ENCODE results near the gene WDR73.

DNA sequence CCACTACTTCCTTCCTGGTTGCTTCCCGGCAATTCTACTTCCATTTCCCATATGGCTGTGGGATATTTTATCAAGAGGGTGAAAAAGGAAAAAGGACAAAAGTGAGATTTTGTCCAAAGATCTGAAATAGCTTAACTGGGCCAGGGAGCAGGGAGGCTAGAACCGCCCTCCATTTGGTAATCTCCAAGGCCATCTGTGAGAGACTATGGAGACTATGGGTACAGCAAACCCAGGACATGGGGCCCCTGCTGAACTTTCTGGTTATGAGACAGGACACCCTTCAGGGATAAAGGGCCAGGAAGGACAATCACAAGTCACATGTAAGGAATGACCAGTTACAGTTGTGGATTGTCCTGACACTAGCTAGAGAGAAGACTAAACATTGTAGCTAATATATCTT, 29.0 kb downstream of the WDR73 start:
- TF ChIP-seq JUN (IDR thresholded peaks at IDR 0.05) (no peak), MYC (IDR thresholded peaks at IDR 0.05; ENCODE audit: borderline replicate concordance, low read length) (no peak), RAD21 (conservative IDR thresholded peaks at IDR 0.05 in 1 of 2, IDR thresholded peaks at IDR 0.05 in 1 of 2) (no peak), FOSL2 (IDR thresholded peaks at IDR 0.05) (no peak), FOSL2 (CRISPR knock-in tag; IDR thresholded peaks at IDR 0.05) (no peak), MAZ (IDR thresholded peaks at IDR 0.05; ENCODE audit: borderline replicate concordance, low read depth, low read length) (no peak), RFX5 (IDR thresholded peaks at IDR 0.05) (no peak), ESRRA (IDR thresholded peaks at IDR 0.05; ENCODE audit: borderline replicate concordance, low read length) (no peak)
- TF ChIP-seq, protein P1, sequence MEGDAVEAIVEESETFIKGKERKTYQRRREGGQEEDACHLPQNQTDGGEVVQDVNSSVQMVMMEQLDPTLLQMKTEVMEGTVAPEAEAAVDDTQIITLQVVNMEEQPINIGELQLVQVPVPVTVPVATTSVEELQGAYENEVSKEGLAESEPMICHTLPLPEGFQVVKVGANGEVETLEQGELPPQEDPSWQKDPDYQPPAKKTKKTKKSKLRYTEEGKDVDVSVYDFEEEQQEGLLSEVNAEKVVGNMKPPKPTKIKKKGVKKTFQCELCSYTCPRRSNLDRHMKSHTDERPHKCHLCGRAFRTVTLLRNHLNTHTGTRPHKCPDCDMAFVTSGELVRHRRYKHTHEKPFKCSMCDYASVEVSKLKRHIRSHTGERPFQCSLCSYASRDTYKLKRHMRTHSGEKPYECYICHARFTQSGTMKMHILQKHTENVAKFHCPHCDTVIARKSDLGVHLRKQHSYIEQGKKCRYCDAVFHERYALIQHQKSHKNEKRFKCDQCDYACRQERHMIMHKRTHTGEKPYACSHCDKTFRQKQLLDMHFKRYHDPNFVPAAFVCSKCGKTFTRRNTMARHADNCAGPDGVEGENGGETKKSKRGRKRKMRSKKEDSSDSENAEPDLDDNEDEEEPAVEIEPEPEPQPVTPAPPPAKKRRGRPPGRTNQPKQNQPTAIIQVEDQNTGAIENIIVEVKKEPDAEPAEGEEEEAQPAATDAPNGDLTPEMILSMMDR (IDR thresholded peaks at IDR 0.05), result no peak
- TF ChIP-seq, protein P2, sequence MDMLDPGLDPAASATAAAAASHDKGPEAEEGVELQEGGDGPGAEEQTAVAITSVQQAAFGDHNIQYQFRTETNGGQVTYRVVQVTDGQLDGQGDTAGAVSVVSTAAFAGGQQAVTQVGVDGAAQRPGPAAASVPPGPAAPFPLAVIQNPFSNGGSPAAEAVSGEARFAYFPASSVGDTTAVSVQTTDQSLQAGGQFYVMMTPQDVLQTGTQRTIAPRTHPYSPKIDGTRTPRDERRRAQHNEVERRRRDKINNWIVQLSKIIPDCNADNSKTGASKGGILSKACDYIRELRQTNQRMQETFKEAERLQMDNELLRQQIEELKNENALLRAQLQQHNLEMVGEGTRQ (IDR thresholded peaks at IDR 0.05), result no peak
- TF ChIP-seq, protein P3, sequence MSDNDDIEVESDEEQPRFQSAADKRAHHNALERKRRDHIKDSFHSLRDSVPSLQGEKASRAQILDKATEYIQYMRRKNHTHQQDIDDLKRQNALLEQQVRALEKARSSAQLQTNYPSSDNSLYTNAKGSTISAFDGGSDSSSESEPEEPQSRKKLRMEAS (IDR thresholded peaks at IDR 0.05), result no peak
- TF ChIP-seq, protein P4, sequence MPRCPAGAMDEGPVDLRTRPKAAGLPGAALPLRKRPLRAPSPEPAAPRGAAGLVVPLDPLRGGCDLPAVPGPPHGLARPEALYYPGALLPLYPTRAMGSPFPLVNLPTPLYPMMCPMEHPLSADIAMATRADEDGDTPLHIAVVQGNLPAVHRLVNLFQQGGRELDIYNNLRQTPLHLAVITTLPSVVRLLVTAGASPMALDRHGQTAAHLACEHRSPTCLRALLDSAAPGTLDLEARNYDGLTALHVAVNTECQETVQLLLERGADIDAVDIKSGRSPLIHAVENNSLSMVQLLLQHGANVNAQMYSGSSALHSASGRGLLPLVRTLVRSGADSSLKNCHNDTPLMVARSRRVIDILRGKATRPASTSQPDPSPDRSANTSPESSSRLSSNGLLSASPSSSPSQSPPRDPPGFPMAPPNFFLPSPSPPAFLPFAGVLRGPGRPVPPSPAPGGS (IDR thresholded peaks at IDR 0.05), result no peak
